Karpas-422 (cell line): ENCODE measurements around the gene NAPB. TPM values are rescaled to one million over a fixed set of nuclear protein-coding genes. Genes with fewer than 3 reads are reported as not detected.

ENCODE experiments used
- DNase-seq: peaks from one replicate; pipeline ENCODE4 v3.0.0-alpha.2; 2015
- H2AFZ ChIP-seq: fragments of 200-600 bp; sonication (generic); 2 replicates; pipeline ENCODE4 v1.6.1; 2014; ENCODE audit warnings: antibody characterized with exemption, low read length, mixed read lengths
- H3K27ac ChIP-seq: fragments of 200-600 bp; sonication (generic); 2 replicates; pipeline ENCODE4 v1.5.1; 2014; ENCODE audit warnings: mild to moderate bottlenecking, low read length, moderate library complexity
- H3K27me3 ChIP-seq: fragments of 200-600 bp; sonication (generic); 2 replicates; pipeline ENCODE4 v1.6.1; 2014; ENCODE audit warnings: low read length, mixed read lengths
- H3K36me3 ChIP-seq: fragments of 200-600 bp; sonication (generic); 2 replicates; pipeline ENCODE4 v1.6.1; 2014; ENCODE audit warnings: low read length, mixed read lengths; ENCODE audit not compliant: insufficient read depth
- H3K4me1 ChIP-seq: fragments of 200-600 bp; sonication (generic); 2 replicates; pipeline ENCODE4 v1.6.1; 2014; ENCODE audit warnings: mild to moderate bottlenecking, low read length, mixed read lengths
- H3K4me2 ChIP-seq: fragments of 200-600 bp; sonication (generic); 2 replicates; pipeline ENCODE4 v1.6.1; 2014; ENCODE audit warnings: low read length, low read depth, mild to moderate bottlenecking; ENCODE audit not compliant: poor library complexity, severe bottlenecking
- H3K4me3 ChIP-seq: fragments of 200-600 bp; sonication (generic); 2 replicates; pipeline ENCODE4 v1.5.1; 2014; ENCODE audit warnings: mild to moderate bottlenecking, antibody characterized with exemption, low read length, mixed read lengths
- H3K79me2 ChIP-seq: fragments of 200-600 bp; sonication (generic); 2 replicates; pipeline ENCODE4 v1.6.1; 2014; ENCODE audit warnings: mild to moderate bottlenecking, low read length, mixed read lengths
- H3K9ac ChIP-seq: fragments of 200-600 bp; sonication (generic); 2 replicates; pipeline ENCODE4 v1.6.0; 2014; ENCODE audit warnings: low read length
- H3K9me2 ChIP-seq: fragments of 200-600 bp; sonication (generic), shearing (Covaris generic); replicated peaks from 2 replicates; pipeline ENCODE4 v1.6.0; 2014; ENCODE audit warnings: mild to moderate bottlenecking, low read length, moderate library complexity; ENCODE audit not compliant: insufficient read depth
- H3K9me3 ChIP-seq: fragments of 300-700, 200-600 bp; sonication (generic); 2 replicates; pipeline ENCODE4 v1.6.1; 2014; ENCODE audit warnings: low read length, mixed read lengths
- H4K20me1 ChIP-seq: fragments of 200-600 bp; sonication (generic); 2 replicates; pipeline ENCODE4 v1.6.1; 2014; ENCODE audit warnings: mild to moderate bottlenecking, antibody characterized with exemption, low read length, low read depth; ENCODE audit not compliant: insufficient read depth
- total RNA-seq: library from RNA; depleted of rRNA; stranded (reverse); fragments of >200 nt; shearing (Covaris generic); gene quantifications from 2 replicates; pipeline ENCODE4 v1.2.3, GENCODE V29; 2014; ENCODE audit warnings: low replicate concordance

The NAPB gene
- total RNA-seq, 1 experiment from 2014 or later: 35.1 TPM

GRCh38 chr20:23406880-23407279 is 14.4 kb downstream of the NAPB start:
- no peak for DNase-seq
- H3K9me2 ChIP-seq: no peaks in the 10 kb centered on the region
- H3K4me3 ChIP-seq: no peak overlapping the region
- H3K27ac ChIP-seq: no peak overlapping the region
- H3K36me3 ChIP-seq: peaks cover 14% of the 10 kb centered on the region; the same call in 1 of the 2 replicates
- no peaks in the 10 kb centered on the region for H3K9me3 ChIP-seq
- H3K4me1 ChIP-seq: peaks cover 5% of the 10 kb centered on the region; the same call in 1 of the 2 replicates
- H3K4me2 ChIP-seq: no peak overlapping the region
- H4K20me1 ChIP-seq: no peaks in the 10 kb centered on the region
- no peak overlapping the region for H3K9ac ChIP-seq
- no peak overlapping the region for H2AFZ ChIP-seq
- H3K27me3 ChIP-seq: no peaks in the 10 kb centered on the region
- peaks cover 99% of the 10 kb centered on the region for H3K79me2 ChIP-seq

- no peak for DNase-seq
- Histone ChIP-seq H3K36me3 (peaks cover 13% of the 10 kb centered on the region; the same call in 1 of the 2 replicates), H3K9me3 (no peaks in the 10 kb centered on the region), H2AFZ (no peak overlapping the region), H3K9me2 (no peaks in the 10 kb centered on the region), H3K9ac (no peak overlapping the region), H3K27me3 (no peaks in the 10 kb centered on the region), H3K79me2 (peaks cover 99% of the 10 kb centered on the region), H4K20me1 (no peaks in the 10 kb centered on the region), H3K27ac (no peak overlapping the region), H3K4me1 (peaks cover 16% of the 10 kb centered on the region), H3K4me3 (no peak overlapping the region), H3K4me2 (no peak overlapping the region)
Measured at GRCh38 chr20:23404196-23404595, 17.1 kb downstream of the NAPB start.

GRCh38 chr20:23403751-23404150 is 17.5 kb downstream of the NAPB start:
- no peaks in the 10 kb centered on the region for H4K20me1 ChIP-seq
- H3K27me3 ChIP-seq: no peaks in the 10 kb centered on the region
- H3K9me3 ChIP-seq: no peaks in the 10 kb centered on the region
- DNase-seq: no peak
- peaks cover 99% of the 10 kb centered on the region for H3K79me2 ChIP-seq
- no peak overlapping the region for H3K4me2 ChIP-seq
- no peaks in the 10 kb centered on the region for H3K9me2 ChIP-seq
- peaks cover 10% of the 10 kb centered on the region; the same call in 1 of the 2 replicates for H3K36me3 ChIP-seq
- peaks cover 16% of the 10 kb centered on the region for H3K4me1 ChIP-seq
- H2AFZ ChIP-seq: no peak overlapping the region
- no peak overlapping the region for H3K9ac ChIP-seq
- no peak overlapping the region for H3K4me3 ChIP-seq
- H3K27ac ChIP-seq: no peak overlapping the region

- H3K4me2 ChIP-seq: no peak overlapping the region
- peaks cover 94% of the 10 kb centered on the region for H3K79me2 ChIP-seq
- no peak overlapping the region for H3K9ac ChIP-seq
- no peaks in the 10 kb centered on the region for H3K9me2 ChIP-seq
- H3K9me3 ChIP-seq: no peaks in the 10 kb centered on the region
- H4K20me1 ChIP-seq: no peaks in the 10 kb centered on the region
- no peak for DNase-seq
- H3K27me3 ChIP-seq: no peaks in the 10 kb centered on the region
- no peak overlapping the region for H2AFZ ChIP-seq
- peaks cover 10% of the 10 kb centered on the region; the same call in 1 of the 2 replicates for H3K36me3 ChIP-seq
- H3K4me1 ChIP-seq: peaks cover 13% of the 10 kb centered on the region
- no peak overlapping the region for H3K27ac ChIP-seq
- no peak overlapping the region for H3K4me3 ChIP-seq
Measured at GRCh38 chr20:23401051-23401450, 20.2 kb downstream of the NAPB start.

- H4K20me1 ChIP-seq: no peaks in the 10 kb centered on the region
- no peaks in the 10 kb centered on the region for H3K27me3 ChIP-seq
- H3K4me1 ChIP-seq: peaks cover 12% of the 10 kb centered on the region
- peaks cover 94% of the 10 kb centered on the region for H3K79me2 ChIP-seq
- no peak overlapping the region for H3K4me3 ChIP-seq
- DNase-seq: no peak
- H3K4me2 ChIP-seq: no peak overlapping the region
- no peak overlapping the region for H2AFZ ChIP-seq
- peaks cover 10% of the 10 kb centered on the region; the same call in 1 of the 2 replicates for H3K36me3 ChIP-seq
- no peaks in the 10 kb centered on the region for H3K9me3 ChIP-seq
- no peak overlapping the region for H3K9ac ChIP-seq
- H3K27ac ChIP-seq: no peak overlapping the region
- H3K9me2 ChIP-seq: no peaks in the 10 kb centered on the region
Measured at GRCh38 chr20:23399568-23400241, 21.6 kb downstream of the NAPB start.

- H3K9me2 ChIP-seq: no peaks in the 10 kb centered on the region
- H3K27ac ChIP-seq: no peak overlapping the region
- H3K9ac ChIP-seq: no peak overlapping the region
- H3K4me2 ChIP-seq: no peak overlapping the region
- no peaks in the 10 kb centered on the region for H3K27me3 ChIP-seq
- peaks cover 18% of the 10 kb centered on the region; the same call in 1 of the 2 replicates for H3K36me3 ChIP-seq
- DNase-seq: no peak
- peaks cover 95% of the 10 kb centered on the region for H3K79me2 ChIP-seq
- no peak overlapping the region for H2AFZ ChIP-seq
- H3K9me3 ChIP-seq: no peaks in the 10 kb centered on the region
- H4K20me1 ChIP-seq: no peaks in the 10 kb centered on the region
- no peak overlapping the region for H3K4me3 ChIP-seq
- H3K4me1 ChIP-seq: peaks cover 24% of the 10 kb centered on the region
Measured at GRCh38 chr20:23397961-23398360, 23.3 kb downstream of the NAPB start.

- H3K4me2 ChIP-seq: no peak overlapping the region
- no peak overlapping the region for H3K9ac ChIP-seq
- no peak overlapping the region for H3K27ac ChIP-seq
- no peaks in the 10 kb centered on the region for H3K9me2 ChIP-seq
- peaks cover 32% of the 10 kb centered on the region for H3K4me1 ChIP-seq
- peaks cover 13% of the 10 kb centered on the region; the same call in 1 of the 2 replicates for H3K36me3 ChIP-seq
- H3K27me3 ChIP-seq: no peaks in the 10 kb centered on the region
- no peak overlapping the region for H2AFZ ChIP-seq
- H3K9me3 ChIP-seq: no peaks in the 10 kb centered on the region
- no peak overlapping the region for H3K4me3 ChIP-seq
- no peaks in the 10 kb centered on the region for H4K20me1 ChIP-seq
- DNase-seq: no peak
- H3K79me2 ChIP-seq: peaks cover 92% of the 10 kb centered on the region
Measured at GRCh38 chr20:23396950-23397627, 24.2 kb downstream of the NAPB start.

GRCh38 chr20:23393996-23394775 is 27.1 kb downstream of the NAPB start:
- Histone ChIP-seq H3K4me1 (peaks cover 30% of the 10 kb centered on the region), H3K27ac (no peak overlapping the region), H3K79me2 (peaks cover 88% of the 10 kb centered on the region), H4K20me1 (no peaks in the 10 kb centered on the region), H2AFZ (no peak overlapping the region), H3K4me3 (no peak overlapping the region), H3K9me2 (no peaks in the 10 kb centered on the region), H3K9me3 (no peaks in the 10 kb centered on the region), H3K4me2 (no peak overlapping the region), H3K36me3 (peaks cover 34% of the 10 kb centered on the region), H3K27me3 (no peaks in the 10 kb centered on the region), H3K9ac (no peak overlapping the region)
- no peak for DNase-seq
